ENCODE measurements around the gene SPATA19. TPM values are rescaled to one million over a fixed set of nuclear protein-coding genes. Genes with fewer than 3 reads are reported as not detected.

SPATA19 gene
- total RNA-seq, 1 experiment from 2014 or later = not detected

DNA sequence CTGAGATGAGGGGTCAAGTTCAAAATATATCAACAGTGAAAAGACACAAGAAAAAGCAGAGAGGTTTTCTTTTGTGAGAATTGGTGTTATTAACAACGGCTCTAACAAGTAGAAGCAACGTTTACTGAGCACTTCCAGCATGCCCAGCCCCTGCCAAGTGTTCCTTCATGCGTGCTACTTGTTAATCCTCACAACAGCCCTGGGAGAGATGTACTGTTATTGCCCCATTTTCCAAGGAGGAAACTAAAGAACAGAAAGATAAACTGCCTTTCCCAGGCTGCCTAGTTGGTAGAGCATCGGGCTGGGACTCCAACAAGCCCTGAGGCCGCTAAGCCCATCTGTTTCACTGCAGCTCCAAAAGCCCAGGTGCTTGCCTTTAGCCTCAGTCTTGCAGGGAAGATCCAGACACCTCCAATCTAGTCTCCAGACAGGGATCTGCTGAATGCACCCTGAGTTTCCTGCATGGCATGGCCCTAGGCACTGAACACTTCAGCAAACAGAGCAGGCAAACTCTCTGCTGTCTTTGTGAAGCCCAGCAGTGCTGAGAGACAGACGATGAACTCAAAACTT, 25.5 kb downstream of the SPATA19 start:
- DNase-seq (ENCODE audit: extremely low read depth, low read depth) = no peak

DNA sequence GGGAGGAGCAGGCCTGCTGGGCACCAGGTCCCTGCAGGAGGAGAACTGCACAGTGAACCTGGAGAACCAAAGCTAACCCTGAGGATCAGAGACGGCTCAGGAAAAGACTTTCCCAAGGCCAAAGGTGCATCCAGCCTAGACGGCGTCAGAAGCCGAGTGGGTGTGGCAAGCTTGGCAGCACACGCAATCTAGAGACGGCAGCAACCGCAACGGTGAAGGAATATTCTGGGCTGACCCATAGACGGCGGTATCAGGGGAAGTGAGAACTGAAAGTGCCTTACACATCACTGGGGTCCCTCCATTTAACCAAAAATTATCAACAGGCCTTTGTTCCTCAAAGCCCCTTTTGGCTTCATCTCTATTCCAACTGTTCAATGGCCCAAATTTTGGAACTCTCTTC, 26.2 kb downstream of the SPATA19 start:
- DNase-seq (ENCODE audit: extremely low read depth, low read depth) = no peak

DNA sequence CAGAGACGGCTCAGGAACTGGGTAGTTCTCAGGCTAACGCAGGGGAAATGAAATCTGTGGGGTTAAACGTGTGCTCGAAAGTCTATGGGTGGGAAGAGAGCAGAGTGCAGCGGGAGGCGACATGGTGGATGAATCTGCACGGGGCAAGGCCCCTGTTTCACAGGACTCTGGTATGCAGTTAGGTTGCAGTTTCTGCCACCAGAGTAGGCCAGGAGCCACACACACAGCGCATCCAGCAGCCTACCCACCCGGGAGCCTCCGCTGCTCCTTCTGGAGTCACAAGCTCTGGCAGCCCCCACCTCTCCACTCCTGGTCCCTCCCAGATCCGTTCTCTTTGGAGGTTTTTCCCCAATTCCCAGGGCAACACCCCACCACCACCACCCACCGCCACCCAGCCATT, 27.0 kb downstream of the SPATA19 start:
- no peak for DNase-seq (ENCODE audit: extremely low read depth, low read depth)

DNA sequence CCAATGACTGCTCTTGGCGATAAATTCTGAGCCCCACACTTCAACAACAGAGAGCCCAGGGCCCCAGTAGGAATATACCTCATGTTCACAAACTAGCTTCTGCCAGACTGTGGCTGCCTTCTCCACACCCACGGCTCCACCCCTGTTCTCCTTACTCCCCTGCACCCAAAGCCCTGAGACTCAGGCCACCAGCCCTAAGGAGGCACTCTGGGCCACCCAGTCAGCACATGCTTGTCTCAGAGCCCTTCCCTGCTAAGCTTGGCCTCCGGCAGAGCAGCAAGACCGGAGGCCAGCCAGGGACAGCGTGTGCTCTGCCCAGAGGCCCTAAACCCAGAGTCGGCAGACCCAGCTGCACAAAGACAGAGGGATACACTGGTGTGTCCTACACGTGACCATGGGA, 27.9 kb downstream of the SPATA19 start:
- no peak for DNase-seq (ENCODE audit: extremely low read depth, low read depth)

DNA sequence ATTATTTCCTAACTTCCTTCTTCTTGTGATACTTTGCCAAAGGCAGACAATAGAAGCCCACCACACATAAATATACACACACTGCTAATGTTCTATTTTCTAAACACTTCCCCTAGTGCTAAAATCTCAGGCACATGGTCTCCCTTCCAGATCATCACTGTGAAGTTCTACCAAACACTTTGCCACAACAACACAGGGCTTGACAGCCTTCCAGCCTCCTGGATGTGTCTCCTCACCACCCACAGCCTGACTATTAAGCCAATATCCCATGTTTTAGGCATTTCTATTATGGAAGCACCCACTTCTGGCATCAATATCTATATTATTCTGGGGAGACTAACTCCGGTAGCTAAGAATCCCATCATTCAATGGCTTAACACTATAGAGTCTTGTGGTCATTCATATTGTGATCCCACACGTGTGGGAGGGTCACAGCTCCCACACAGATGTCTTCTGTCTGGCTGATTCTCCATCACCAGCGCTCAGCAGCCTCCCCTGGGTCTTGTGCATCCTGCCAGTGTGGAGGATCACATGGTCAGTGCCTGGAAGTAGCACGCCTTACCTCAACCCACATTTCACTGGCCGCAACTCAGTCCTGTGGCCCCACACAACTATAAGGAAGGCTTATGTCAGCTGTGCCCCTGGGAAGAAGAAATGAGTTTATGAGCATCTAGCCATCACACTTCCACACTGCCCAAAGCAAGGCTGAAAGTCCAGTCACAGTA, 29.0 kb downstream of the SPATA19 start:
- no peak for DNase-seq (ENCODE audit: extremely low read depth, low read depth)

DNA sequence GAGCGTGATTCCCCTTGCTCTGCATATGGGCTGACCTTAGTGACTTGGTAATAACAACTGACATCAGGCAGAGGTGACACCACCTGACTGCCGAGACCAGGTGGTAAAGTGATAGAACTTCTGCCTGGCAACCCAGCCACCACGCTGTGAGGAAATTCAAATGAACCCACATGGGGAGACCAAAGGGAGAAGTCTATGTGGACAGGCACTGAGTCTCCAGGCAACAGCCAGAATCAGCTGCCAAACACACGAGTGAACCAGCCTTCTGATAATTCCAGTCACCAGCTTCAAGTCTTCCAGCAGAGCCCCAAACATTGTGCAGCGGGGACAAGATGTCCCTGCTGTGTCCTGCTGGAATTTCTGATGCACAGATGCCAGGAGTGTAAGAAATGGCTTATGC, 29.7 kb downstream of the SPATA19 start:
- no peak for DNase-seq (ENCODE audit: extremely low read depth, low read depth)

GRCh38 chr11:133814588-133815100, 30.7 kb downstream of the SPATA19 start:
- no peak for DNase-seq (ENCODE audit: extremely low read depth, low read depth)

GRCh38 chr11:133811850-133812685, 33.2 kb downstream of the SPATA19 start:
- no peak for DNase-seq (ENCODE audit: extremely low read depth, low read depth)

GRCh38 chr11:133810766-133811165, 34.5 kb downstream of the SPATA19 start:
- no peak for DNase-seq (ENCODE audit: extremely low read depth, low read depth)

GRCh38 chr11:133809569-133810491, 35.5 kb downstream of the SPATA19 start:
- DNase-seq (ENCODE audit: extremely low read depth, low read depth) = no peak

GRCh38 chr11:133808393-133809140, 36.7 kb downstream of the SPATA19 start:
- no peak for DNase-seq (ENCODE audit: extremely low read depth, low read depth)

DNA sequence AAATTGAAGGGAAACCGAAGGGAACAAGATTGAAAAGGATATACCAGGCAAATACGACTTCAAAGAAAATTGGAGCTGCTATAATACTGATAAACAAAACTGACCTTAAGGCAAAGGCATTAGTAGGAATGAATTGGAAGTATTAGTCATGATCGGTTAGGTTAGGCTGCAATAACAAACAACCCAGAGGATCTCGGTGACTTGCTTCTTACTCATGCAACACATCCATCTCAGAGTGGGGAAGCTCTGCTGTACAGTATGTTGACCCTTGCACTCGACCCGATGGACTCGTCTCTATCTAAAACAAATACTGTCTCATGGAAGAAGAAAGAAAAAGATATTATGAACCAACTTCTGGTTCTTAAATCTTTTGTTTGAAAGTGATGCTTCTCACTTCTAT, 42.3 kb downstream of the SPATA19 start:
- DNase-seq (ENCODE audit: extremely low read depth, low read depth) = no peak

DNA sequence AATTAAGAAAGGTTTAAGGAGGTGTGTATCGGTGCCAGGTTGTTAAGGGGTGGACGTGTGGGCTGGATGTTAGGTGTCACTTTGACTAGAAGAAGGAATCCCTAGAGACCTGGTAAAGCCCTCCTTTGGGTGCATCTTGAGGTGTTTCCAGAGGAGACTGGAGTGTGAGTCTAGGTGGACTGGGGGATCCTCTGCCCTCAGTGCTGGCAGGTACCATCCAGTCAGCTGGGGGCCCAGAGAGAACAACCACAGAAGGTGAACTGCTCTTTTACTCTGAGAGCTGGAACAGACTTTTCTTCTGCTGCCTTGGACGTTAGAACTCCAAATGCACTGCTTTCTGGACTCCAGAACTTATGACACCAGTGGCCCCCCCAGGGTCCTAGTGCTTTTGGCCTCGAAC, 44.0 kb downstream of the SPATA19 start:
- DNase-seq (ENCODE audit: extremely low read depth, low read depth) = no peak

DNA sequence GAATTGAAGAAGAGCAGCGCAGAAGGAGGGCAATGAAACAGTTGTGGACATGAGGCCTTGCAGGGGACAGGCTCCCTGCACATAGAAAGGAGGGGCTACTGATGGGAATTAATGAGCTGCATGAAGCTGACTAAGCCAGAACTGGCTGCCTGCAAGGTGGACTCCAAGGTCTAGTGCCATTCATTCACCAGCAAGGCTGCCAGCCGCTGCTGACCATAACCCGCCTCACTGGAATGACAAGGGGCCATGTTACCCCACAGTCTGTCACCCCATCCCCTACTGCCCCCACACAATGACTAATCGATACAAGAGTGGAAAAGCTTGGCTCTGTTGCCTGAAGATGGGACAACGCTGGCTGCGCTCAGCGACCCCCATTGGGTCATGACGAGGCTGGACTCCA, 44.6 kb downstream of the SPATA19 start:
- DNase-seq (ENCODE audit: extremely low read depth, low read depth) = no peak

DNA sequence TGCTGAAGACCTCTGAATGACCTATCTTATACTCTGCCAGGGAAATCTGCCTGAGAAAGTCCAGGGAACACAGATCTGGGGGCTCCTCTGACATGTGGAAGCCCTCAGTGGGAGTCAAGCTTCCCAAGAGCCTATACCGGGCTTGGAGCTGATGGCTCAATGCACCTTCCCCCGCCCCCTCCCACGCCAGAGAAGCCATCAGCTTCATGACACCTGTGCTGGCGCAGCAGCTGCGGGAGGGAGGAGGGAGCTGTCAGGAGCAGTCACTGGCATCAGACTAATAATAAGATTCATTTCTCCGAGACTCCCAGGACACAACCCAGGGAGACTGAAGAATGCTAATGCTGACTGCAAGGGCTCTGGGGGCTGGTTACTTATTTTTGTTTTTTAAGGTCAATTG, 47.8 kb downstream of the SPATA19 start:
- no peak for DNase-seq (ENCODE audit: extremely low read depth, low read depth)

DNA sequence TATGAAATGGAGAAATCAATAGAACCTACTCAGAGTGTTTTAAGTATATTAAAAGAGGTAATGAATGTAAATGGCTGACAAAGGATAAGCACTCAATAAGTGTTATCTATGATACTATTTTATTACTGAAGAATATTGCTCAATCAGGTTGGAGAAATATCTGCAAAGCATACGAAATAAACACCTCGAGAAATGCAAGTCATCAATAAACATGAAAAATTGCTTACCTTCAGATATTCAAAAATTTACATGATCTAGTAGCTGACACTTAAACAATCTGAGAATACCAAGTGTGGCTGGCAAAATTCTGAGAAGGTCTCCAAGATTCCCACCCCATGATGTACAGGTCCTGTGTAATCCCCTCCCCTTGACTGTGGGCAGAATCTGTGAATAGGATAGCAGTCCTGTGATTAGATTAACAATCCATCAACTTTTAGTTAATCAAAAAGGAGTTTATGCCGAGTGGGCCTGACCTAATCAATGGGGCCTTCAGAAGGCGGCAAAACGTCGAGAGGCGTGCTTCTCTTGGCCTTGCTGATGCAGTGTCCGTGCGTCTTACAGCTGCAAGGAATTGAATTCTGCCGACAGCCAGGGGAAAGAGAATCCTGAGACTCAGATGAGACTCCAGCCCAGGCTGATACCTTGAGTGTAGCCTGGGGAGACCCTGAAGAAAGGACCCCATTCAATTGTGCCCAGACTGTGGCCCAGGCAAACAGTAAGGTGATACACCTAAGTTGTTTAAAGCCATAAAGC, 49.1 kb downstream of the SPATA19 start:
- DNase-seq (ENCODE audit: extremely low read depth, low read depth) = no peak

GRCh38 chr11:133795088-133795487, 50.2 kb downstream of the SPATA19 start:
- DNase-seq (ENCODE audit: extremely low read depth, low read depth) = no peak

DNA sequence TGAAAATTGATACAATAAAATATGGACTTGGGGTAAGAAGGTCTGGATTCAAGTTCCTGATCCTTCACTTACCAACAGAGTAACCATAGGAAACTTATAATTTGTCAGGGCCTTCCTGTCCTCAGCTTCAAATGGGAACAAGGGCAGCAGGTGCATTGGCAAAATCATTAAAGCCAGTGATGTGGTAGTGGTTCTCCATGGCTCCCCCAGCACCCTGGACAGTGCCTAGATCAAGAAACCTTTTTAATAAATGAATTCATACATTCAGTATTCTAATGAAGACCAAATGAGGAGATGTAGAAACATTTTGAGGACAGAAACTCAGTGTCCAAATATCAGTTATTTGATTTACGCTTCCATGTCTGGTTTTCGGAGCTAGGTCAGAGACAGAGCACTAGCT, 51.1 kb downstream of the SPATA19 start:
- no peak for DNase-seq (ENCODE audit: extremely low read depth, low read depth)
